Upper lobe of right lung (tissue), 1 donor: ENCODE measurements around the gene SLC24A4. TPM values are rescaled to one million over a fixed set of nuclear protein-coding genes. Genes with fewer than 3 reads are reported as not detected.

Experiments used
- ATAC-seq: fragments of 200-7000 bp; cut with Tn5 transposase; one replicate; pipeline ENCODE4 v1.9.1; 2020; ENCODE audit warnings: mild to moderate bottlenecking, moderate library complexity
- DNase-seq: peaks from one replicate; pipeline ENCODE4 v3.0.0-alpha.2; 2020
- H3K27ac ChIP-seq: fragments of 200-600 bp; one replicate; pipeline ENCODE4 v1.8.0; 2022
- H3K27me3 ChIP-seq: fragments of 200-600 bp; one replicate; pipeline ENCODE4 v1.8.0; 2022; ENCODE audit warnings: mild to moderate bottlenecking
- H3K36me3 ChIP-seq: fragments of 200-600 bp; one replicate; pipeline ENCODE4 v1.8.0; 2022
- H3K4me1 ChIP-seq: fragments of 200-600 bp; one replicate; pipeline ENCODE4 v1.8.0; 2022
- H3K4me3 ChIP-seq: fragments of 200-600 bp; one replicate; pipeline ENCODE4 v1.8.0; 2022; ENCODE audit warnings: mild to moderate bottlenecking
- H3K9me3 ChIP-seq: fragments of 200-600 bp; one replicate; pipeline ENCODE4 v1.8.0; 2022
- CTCF ChIP-seq: fragments of 200-600 bp; IDR thresholded peaks from one replicate; pipeline ENCODE4 v1.8.0; 2022; ENCODE audit warnings: antibody characterized with exemption
- intact Hi-C: fragments of 100-400 bp; cut with DNase I; formaldehyde crosslinking; loops from one replicate; pipeline ENCODE4 v1.11.0; 2022
- total RNA-seq: library from RNA; stranded (reverse); fragmentation: NEBNext Ultra II Directional; extraction: Animal tissue kit (Norgen Biotek cat#: 25700); gene quantifications from one replicate; pipeline ENCODE4 v1.2.1, GENCODE V29; 2021
- donor health status: DM: no; HTN: yes; CAD: no; lungs with severe emphysema.

The SLC24A4 gene
- total RNA-seq, 1 donor from 2014 or later, result 1.6 TPM

- Histone ChIP-seq H3K4me1 (peaks cover 19% of the 10 kb centered on the region), H3K27me3 (no peaks in the 10 kb centered on the region), H3K4me3 (no peak overlapping the region), H3K27ac (no peak overlapping the region), H3K9me3 (no peaks in the 10 kb centered on the region), H3K36me3 (no peaks in the 10 kb centered on the region)
- intact Hi-C loops, result no loop called here
- no peak for DNase-seq
- no peak for TF ChIP-seq CTCF
- no peak for ATAC-seq
These were observed 89.9 kb downstream of the SLC24A4 start for GRCh38 chr14:92412912-92413311.

- peaks cover 16% of the 10 kb centered on the region for H3K4me1 ChIP-seq
- no peaks in the 10 kb centered on the region for H3K36me3 ChIP-seq
- intact Hi-C loops, result no loop called here
- H3K4me3 ChIP-seq, result no peak overlapping the region
- ATAC-seq, result no peak
- DNase-seq, result no peak
- H3K27me3 ChIP-seq, result no peaks in the 10 kb centered on the region
- no peak overlapping the region for H3K27ac ChIP-seq
- H3K9me3 ChIP-seq, result no peaks in the 10 kb centered on the region
- no peak for TF ChIP-seq CTCF
These were observed 90.4 kb downstream of the SLC24A4 start for GRCh38 chr14:92413379-92413778.

- H3K27ac ChIP-seq, result no peak overlapping the region
- ATAC-seq, result peak; percentile 88
- no peak for TF ChIP-seq CTCF
These were observed 91.9 kb downstream of the SLC24A4 start for GRCh38 chr14:92414690-92415445.

GRCh38 chr14:92415969-92416368 lies 93.0 kb downstream of the SLC24A4 start:
- Histone ChIP-seq H3K4me1 (peaks cover 5% of the 10 kb centered on the region), H3K27ac (no peak overlapping the region), H3K9me3 (no peaks in the 10 kb centered on the region), H3K36me3 (no peaks in the 10 kb centered on the region), H3K27me3 (no peaks in the 10 kb centered on the region), H3K4me3 (no peak overlapping the region)
- intact Hi-C loops, result no loop called here
- DNase-seq (no peak), ATAC-seq (no peak)
- no peak for TF ChIP-seq CTCF

More at GRCh38 chr14:92414690-92415445, 91.9 kb downstream of the SLC24A4 start:
- no peak for DNase-seq
- H3K36me3 ChIP-seq, result no peaks in the 10 kb centered on the region
- peaks cover 5% of the 10 kb centered on the region for H3K4me1 ChIP-seq
- no peaks in the 10 kb centered on the region for H3K27me3 ChIP-seq
- H3K9me3 ChIP-seq, result no peaks in the 10 kb centered on the region
- no peak overlapping the region for H3K4me3 ChIP-seq
- intact Hi-C loops, result no loop called here

GRCh38 chr14:92416544-92416943 lies 93.6 kb downstream of the SLC24A4 start:
- Histone ChIP-seq H3K27me3 (no peaks in the 10 kb centered on the region), H3K4me3 (no peak overlapping the region), H3K9me3 (no peaks in the 10 kb centered on the region), H3K27ac (no peak overlapping the region), H3K36me3 (no peaks in the 10 kb centered on the region), H3K4me1 (peaks cover 5% of the 10 kb centered on the region)
- no peak for TF ChIP-seq CTCF
- no peak for ATAC-seq
- intact Hi-C loops, result no loop called here
- no peak for DNase-seq
